Hematopoietic multipotent progenitor cell treated with erythropoietin and hydrocortisone succinate and interleukin-3 and kit ligand, for 4 days (in vitro differentiated cells): Measurements from ENCODE around the gene XPC.

ENCODE experiments used
- DNase-seq: peaks from one replicate; pipeline ENCODE4 v3.0.0-alpha.2; 2015

XPC gene

DNA sequence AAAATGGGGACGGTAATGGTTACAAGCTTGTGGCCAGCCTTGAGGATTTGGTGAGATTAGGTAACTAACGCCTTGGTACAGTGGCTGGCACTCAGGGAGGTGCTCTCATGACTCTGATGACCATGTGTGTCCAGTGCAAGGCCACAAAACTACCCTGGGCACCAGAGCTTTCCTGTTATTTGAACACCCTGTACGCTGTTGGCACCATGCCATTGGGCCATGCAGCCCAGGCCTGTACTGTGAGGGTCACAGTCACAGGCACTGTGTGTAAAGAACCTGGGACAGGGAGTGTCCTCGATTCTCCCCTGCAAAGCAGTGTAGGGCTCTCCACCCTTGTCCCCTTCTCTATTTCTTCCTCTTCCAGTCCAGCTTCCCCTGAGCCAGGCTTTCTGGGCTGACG is 47.3 kb downstream of the XPC start:
- DNase-seq = no peak

DNA sequence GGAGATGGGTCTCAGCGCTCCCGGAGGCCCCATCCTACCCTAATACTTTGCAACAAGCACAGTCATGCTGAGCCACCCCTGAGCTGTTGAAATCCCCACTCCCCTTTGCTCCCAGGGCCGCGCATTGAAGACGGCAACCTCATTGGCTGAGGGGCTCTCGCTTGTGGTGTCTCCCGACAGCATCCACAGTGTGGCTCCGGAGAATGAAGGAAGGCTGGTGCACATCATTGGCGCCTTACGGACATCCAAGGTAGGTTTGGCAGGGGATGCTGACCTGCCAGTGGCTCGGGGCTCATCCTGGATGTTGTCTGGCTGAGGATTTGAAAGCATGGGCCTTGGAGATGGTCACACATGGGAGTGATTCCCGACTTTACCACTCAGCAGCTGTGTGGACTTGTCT is 47.7 kb downstream of the XPC start:
- DNase-seq = no peak

DNA sequence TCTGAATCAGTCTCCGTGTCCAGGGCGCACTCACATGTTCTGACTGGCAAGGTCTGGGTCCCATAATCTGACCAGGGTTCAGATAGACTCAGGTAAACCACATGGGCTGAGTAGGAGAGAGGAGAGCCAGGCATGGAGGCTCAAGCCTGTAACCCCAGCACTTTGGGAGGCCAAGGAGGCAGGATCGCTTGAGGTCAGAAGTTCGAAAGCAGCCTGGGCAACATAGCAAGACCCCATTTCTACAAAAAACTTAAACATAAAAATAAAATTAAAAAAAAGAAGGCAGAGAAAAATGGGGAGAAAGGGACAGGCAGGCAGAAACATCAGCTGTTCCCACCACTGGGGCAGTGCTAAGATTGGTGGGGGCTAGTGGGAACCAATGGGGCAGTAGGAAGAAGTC is 48.2 kb downstream of the XPC start:
- DNase-seq = no peak

GRCh38 chr3:14129296-14129695 is 49.1 kb downstream of the XPC start:
- no peak for DNase-seq

- DNase-seq = no peak
Observed at GRCh38 chr3:14128724-14129123, 49.7 kb downstream of the XPC start.

DNA sequence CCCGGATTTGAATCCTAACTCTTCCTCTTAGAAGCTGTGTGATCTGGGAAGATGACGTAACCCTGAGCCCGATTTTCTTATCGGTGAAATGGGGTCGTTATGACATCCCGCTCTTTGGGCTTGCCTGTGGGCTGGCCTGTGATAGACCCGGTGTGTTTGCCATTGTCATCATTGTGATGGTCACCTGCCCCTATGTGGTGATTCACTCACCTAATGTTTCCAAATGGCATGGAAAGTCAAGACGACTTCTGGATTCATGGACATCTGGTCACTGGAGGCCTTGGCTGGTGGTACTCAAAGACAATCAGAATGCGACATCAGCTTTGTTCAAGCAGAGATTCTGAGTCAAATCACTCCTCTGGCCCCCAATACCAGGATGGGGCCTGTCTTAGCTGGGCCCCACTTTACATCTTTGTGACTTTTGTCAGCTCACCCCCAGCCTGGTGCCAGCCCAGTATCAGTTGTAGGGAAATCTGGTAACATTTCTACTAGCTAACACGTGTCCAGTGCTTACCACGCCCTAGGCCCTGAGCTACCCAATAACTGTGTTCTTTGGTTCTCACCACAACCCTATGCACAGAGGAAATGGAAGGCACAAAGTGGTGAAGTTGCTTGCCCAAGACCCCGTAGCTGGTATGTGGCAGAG is 50.8 kb downstream of the XPC start:
- DNase-seq = no peak

- no peak for DNase-seq
Observed at GRCh38 chr3:14126887-14127505, 51.4 kb downstream of the XPC start.

DNA sequence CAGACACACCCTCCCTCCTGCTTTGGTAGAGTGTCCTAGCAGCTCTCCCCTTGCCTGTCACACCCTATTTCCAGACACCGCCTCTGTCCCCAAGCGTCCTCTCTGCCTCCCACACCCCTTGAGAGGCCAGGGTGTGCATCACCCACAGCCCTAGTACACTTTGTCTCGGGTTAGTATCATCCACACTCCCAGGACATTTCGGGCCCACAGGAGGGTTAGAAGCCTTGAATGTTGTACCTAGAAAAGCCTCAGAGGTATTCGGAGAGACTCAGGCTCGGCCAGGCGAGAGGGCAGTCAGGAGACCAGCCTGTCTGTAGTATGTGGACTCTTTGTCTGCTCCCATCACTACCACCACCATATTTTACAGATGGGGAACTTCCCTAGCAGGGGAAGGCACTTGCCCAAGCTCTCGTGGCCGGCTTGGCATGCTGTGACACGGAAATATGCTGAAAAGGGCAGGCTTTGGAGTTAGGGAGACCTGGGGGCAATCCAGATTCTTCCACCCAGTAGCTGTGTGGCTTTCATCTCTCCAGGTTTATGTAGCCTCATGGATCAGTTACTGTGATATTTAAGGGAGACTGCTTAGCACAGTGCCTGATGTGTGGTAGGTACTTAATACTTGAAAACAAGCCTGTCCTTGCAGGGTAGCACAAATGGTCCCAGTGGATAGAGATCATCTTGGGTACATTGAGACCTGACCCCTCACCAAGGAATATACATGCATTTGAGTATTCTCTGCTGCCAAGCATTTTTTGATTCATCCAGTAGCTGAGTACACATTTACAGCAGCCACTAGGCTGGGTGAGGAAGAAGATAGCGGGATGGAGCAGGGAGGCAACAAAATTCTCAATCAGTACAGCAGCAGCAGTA is 52.1 kb downstream of the XPC start:
- DNase-seq = no peak

DNA sequence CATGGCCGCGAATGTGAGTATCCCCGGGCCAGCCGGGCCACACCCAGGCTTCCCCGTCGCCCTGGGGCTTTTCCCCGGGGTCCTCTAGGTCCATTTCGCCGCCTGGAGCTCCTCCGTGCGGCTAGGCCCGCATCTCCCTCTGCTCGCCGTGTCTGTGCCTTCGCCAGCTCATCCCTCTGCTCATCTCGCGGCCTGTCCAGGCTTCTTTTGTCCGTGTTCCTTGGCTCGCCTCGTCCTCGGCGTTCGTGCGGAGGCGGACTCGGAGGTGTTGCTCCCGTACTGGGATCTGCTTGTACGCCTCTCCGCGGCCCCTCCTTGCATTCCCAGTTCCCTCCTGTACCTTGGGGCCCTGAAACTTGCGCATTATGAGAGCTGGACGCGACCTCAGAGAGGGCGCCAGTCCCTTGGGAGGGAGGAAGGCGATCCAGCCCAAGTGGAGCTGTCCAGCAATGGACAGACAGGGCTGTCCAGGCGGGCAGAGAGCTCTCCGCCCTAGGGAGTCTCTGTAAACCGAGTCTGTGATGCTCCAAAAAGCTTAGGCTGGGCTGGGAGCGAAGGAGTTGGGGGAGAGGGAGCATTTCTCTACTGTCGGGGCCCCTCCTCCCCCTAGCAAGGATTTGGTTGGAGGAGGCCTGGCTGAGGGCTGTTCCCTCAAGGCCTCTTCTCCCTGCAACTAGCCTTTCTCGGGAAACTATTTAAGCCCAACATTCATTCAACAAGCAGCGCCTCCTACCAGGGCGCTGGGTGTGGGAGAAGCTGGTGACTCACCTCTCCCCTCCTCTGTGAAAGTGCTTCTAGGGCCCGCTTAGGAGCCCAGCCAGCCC is 53.0 kb downstream of the XPC start:
- peak; percentile 89 for DNase-seq

DNA sequence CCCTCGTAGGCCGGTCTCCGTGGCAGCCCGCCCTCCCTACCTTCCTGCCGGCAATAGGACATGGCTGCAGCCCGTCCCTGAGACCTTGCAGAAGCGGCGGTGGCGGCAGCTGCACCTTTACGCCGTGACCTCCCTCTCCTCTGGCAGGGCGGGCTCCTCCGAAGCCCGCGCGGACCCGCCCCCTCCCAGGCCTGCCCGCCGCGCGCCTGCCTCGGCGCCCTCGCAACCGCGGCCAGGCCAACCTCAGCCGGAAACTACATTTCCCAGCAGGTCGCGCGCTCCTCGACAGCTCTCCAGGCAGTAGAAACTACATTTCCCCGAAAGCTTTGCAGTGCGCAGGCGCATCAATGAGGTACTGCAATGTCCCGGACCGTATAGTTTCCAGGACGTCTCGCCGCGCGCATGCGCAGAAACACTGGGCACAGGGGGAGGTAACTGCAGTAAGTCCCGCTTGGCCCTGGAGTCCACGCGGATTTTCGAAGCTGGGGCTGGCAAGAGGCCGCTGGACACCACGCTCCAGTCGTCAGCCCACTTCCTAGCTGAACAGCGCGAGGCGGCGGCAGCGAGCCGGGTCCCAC is 53.7 kb downstream of the XPC start, which contains the start of the genes CHCHD4 and TMEM43:
Gene CHCHD4 (minus strand): TSS at position 256 of the 578 bp plus-strand sequence. CDS start 194 bp downstream, at position 62.
Gene TMEM43 (plus strand): TSS at position 438 of the 578 bp plus-strand sequence. CDS start 142 bp downstream, outside the sequence.
- DNase-seq = peak; percentile 99

DNA sequence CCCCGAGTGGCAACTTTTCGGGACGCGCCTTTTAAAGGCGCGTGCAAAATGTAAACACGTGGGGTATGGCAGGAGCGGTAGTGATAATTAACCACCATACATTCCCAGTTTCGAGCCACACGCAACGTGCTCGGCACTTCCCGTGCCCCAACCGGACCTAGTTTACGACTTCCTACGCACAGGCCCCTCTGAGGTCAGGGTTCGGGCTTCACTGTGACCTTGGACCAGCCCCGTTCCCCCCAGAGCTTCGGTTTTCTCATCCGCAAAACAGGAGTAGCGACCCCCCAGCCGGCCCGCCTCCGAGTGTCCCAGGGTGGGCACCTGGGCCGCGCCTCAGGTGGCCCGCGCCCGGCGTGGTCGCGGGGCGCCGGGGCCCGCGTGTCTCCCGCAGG is 54.2 kb downstream of the XPC start:
- peak; percentile 93 for DNase-seq

GRCh38 chr3:14123308-14124222 is 54.8 kb downstream of the XPC start:
- no peak for DNase-seq

DNA sequence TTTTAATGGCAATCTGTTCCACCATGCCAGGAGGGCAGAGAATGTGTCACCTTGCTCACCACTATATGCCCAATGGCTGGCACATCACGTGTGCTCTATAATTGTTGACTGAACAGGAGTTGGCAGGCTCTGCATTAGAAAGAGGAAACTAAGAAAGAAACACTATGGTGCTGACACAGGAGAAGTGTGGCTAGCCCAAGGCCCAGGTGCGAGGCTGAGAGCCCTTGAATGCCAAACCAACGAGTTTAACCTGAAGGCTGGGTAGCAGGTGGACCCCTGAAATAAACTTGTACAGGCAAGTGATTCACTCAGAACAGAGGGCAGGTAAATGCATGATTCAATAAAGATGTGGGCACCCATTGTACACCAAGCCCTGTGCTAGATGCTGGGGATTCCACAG is 56.1 kb downstream of the XPC start:
- no peak for DNase-seq

DNA sequence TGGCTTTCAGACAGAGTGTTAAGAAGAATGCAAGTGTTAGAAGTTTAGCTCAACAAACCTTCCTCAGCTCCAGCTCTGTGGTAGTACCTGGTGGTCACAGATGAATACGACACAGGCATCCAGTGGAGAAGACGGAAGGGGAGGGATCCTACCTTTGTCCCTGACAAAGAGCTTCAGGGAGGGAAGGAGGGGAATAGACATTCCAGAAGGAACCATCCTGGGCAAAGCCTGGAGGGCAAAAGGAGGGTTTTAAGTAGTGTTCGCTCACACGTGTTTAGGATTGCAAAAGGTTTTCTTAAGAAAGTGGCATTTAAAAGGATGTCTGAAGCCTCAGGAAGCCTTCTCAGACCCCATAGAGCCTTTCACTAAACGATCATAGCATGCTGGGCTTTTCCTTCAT is 56.5 kb downstream of the XPC start:
- DNase-seq = no peak

GRCh38 chr3:14120921-14121448 is 57.4 kb downstream of the XPC start:
- DNase-seq = peak; percentile 83

- DNase-seq = no peak
Observed at GRCh38 chr3:14120111-14120920, 58.1 kb downstream of the XPC start.

GRCh38 chr3:14119651-14120050 is 58.8 kb downstream of the XPC start:
- no peak for DNase-seq

- peak; percentile 90 for DNase-seq
Observed at GRCh38 chr3:14118400-14119381, 59.7 kb downstream of the XPC start.
